ENCODE results near the gene DAPK1.

- TF ChIP-seq, protein P1, sequence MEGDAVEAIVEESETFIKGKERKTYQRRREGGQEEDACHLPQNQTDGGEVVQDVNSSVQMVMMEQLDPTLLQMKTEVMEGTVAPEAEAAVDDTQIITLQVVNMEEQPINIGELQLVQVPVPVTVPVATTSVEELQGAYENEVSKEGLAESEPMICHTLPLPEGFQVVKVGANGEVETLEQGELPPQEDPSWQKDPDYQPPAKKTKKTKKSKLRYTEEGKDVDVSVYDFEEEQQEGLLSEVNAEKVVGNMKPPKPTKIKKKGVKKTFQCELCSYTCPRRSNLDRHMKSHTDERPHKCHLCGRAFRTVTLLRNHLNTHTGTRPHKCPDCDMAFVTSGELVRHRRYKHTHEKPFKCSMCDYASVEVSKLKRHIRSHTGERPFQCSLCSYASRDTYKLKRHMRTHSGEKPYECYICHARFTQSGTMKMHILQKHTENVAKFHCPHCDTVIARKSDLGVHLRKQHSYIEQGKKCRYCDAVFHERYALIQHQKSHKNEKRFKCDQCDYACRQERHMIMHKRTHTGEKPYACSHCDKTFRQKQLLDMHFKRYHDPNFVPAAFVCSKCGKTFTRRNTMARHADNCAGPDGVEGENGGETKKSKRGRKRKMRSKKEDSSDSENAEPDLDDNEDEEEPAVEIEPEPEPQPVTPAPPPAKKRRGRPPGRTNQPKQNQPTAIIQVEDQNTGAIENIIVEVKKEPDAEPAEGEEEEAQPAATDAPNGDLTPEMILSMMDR (IDR thresholded peaks at IDR 0.05): peak in 3 of 4 experiments; percentile 11 to 31 (median 18)
- peak; percentile 90 to 92 for TF ChIP-seq POLR2A (IDR thresholded peaks at IDR 0.05)
Observed at GRCh38 chr9:87725900-87726709, 228.4 kb downstream of the DAPK1 start, which contains the start of gene CTSL.
